A673 (cell line): ENCODE results near the gene DRC7. TPM values are rescaled to one million over a fixed set of nuclear protein-coding genes. Genes with fewer than 3 reads are reported as not detected.

Experiments used
- BruUV-seq: library from RNA; stranded (reverse); fragments of 400-500 nt; replicated peaks from 2 replicates; lab custom pipeline; 2021; lab: Mats Ljungman, UMichigan
- CTCF ChIA-PET: fragments of 300-600 bp; sonication (Branson Sonifier 250); formaldehyde crosslinking; loops from one replicate; lab custom pipeline; 2022; ENCODE audit warnings: antibody characterized with exemption; lab: Charles Lee
- POLR2A ChIA-PET: fragments of 300-600 bp; sonication (Branson Sonifier 250); formaldehyde crosslinking; loops from one replicate; lab custom pipeline; 2022; ENCODE audit warnings: antibody characterized with exemption; ENCODE audit not compliant: low non-redundant PET; lab: Charles Lee
- DNase-seq: peaks from one replicate; pipeline ENCODE4 v3.0.0-alpha.2; 2015; ENCODE audit warnings: low spot score
- H3K27ac ChIP-seq: fragments of 200-600 bp; sonication (generic); 2 replicates; pipeline ENCODE4 v1.5.1; 2016; ENCODE audit warnings: mixed run types, low read depth, mild to moderate bottlenecking, mixed read lengths, antibody characterized with exemption, low read length; ENCODE audit not compliant: poor library complexity, severe bottlenecking
- H3K27me3 ChIP-seq: fragments of 200-600 bp; sonication (generic); replicated peaks from 2 replicates; pipeline ENCODE4 v1.6.1; 2017; ENCODE audit warnings: mixed run types, low read depth, mild to moderate bottlenecking, mixed read lengths, antibody characterized with exemption, low read length; ENCODE audit not compliant: insufficient read depth, poor library complexity
- H3K36me3 ChIP-seq: fragments of 200-600 bp; sonication (generic); 2 replicates; pipeline ENCODE4 v1.6.1; 2016; ENCODE audit warnings: mixed run types, mild to moderate bottlenecking, mixed read lengths, antibody characterized with exemption, low read length; ENCODE audit not compliant: insufficient read depth, poor library complexity, severe bottlenecking
- H3K4me1 ChIP-seq: fragments of 200-600 bp; sonication (generic); 2 replicates; pipeline ENCODE4 v1.6.1; 2017; ENCODE audit warnings: mixed run types, mild to moderate bottlenecking, mixed read lengths, antibody characterized with exemption, low read length; ENCODE audit not compliant: insufficient read depth, poor library complexity, severe bottlenecking
- H3K4me3 ChIP-seq: fragments of 200-600 bp; sonication (generic); 2 replicates; pipeline ENCODE4 v1.5.1; 2016; ENCODE audit warnings: low read depth, mixed run types, mild to moderate bottlenecking, mixed read lengths, low read length; ENCODE audit not compliant: poor library complexity, severe bottlenecking
- H3K9me3 ChIP-seq: fragments of 200-600 bp; sonication (generic); 2 replicates; pipeline ENCODE4 v1.6.1; 2016; ENCODE audit warnings: mixed run types, low read depth, mild to moderate bottlenecking, mixed read lengths, antibody characterized with exemption, low read length; ENCODE audit not compliant: poor library complexity, severe bottlenecking
- CTCF ChIP-seq: fragments of 300-800, 200-600 bp; sonication (generic); conservative IDR thresholded peaks from 2 replicates; pipeline ENCODE4 v1.5.1; 2017; ENCODE audit warnings: low read depth, mild to moderate bottlenecking, antibody characterized with exemption, low read length, moderate library complexity, mixed read lengths
- EZH2 ChIP-seq: fragments of 200-600 bp; sonication (generic); IDR thresholded peaks from 2 replicates; pipeline ENCODE4 v1.6.1; 2017; ENCODE audit warnings: borderline replicate concordance, low read depth, mild to moderate bottlenecking, mixed read lengths, antibody characterized with exemption, low read length; ENCODE audit not compliant: poor library complexity, severe bottlenecking
- intact Hi-C: fragments of 100-400 bp; cut with micrococcal nuclease; formaldehyde crosslinking; loops from one replicate; pipeline ENCODE4 v1.10.0; 2022; ENCODE audit not compliant: unreplicated experiment
- total RNA-seq: library from RNA; stranded (reverse); gene quantifications from 2 replicates; pipeline ENCODE4 v1.2.3, GENCODE V29; 2021

The DRC7 gene
- total RNA-seq, 1 experiment from 2014 or later: not detected

- BruUV-seq: no TSS peak
- H3K27ac ChIP-seq: no peak overlapping the region
- no peaks in the 10 kb centered on the region for H3K36me3 ChIP-seq
- DNase-seq: no peak
- H3K4me3 ChIP-seq: no peak overlapping the region
- POLR2A ChIA-PET: no interaction called here
- TF ChIP-seq CTCF (no peak), EZH2 (no peak)
- intact Hi-C loops: no loop called here
- CTCF ChIA-PET: no interaction called here
- no peaks in the 10 kb centered on the region for H3K27me3 ChIP-seq
- H3K4me1 ChIP-seq: no peaks in the 10 kb centered on the region
- no peaks in the 10 kb centered on the region for H3K9me3 ChIP-seq
Observed at GRCh38 chr16:57703416-57704010, 8.9 kb downstream of the DRC7 start.

- BruUV-seq: no TSS peak
- DNase-seq: no peak
- Histone ChIP-seq H3K27me3 (no peaks in the 10 kb centered on the region), H3K4me1 (no peaks in the 10 kb centered on the region), H3K9me3 (no peaks in the 10 kb centered on the region), H3K36me3 (no peaks in the 10 kb centered on the region), H3K27ac (no peak overlapping the region), H3K4me3 (no peak overlapping the region)
- ChIA-PET POLR2A (no interaction called here), CTCF (interaction anchor here (0.6 kb wide), 1 partner anchor 783 kb away, joined by 4 read pairs; no protein-coding TSS in a partner anchor)
- TF ChIP-seq CTCF: no peak
- TF ChIP-seq EZH2: no peak
- intact Hi-C loops: no loop called here
Observed at GRCh38 chr16:57704011-57704904, 9.7 kb downstream of the DRC7 start.

- no peak overlapping the region for H3K27ac ChIP-seq
- BruUV-seq: no TSS peak
- no peak for DNase-seq
- ChIA-PET CTCF (interaction anchor here (0.6 kb wide), 1 partner anchor 782 kb away, joined by 4 read pairs; no protein-coding TSS in a partner anchor), POLR2A (no interaction called here)
- intact Hi-C loops: no loop called here
- no peaks in the 10 kb centered on the region for H3K4me1 ChIP-seq
- H3K36me3 ChIP-seq: no peaks in the 10 kb centered on the region
- TF ChIP-seq CTCF (no peak), EZH2 (no peak)
- no peaks in the 10 kb centered on the region for H3K9me3 ChIP-seq
- H3K4me3 ChIP-seq: no peak overlapping the region
- no peaks in the 10 kb centered on the region for H3K27me3 ChIP-seq
Observed at GRCh38 chr16:57704905-57705852, 10.6 kb downstream of the DRC7 start.
